Measurements from ENCODE around the gene RFX8.

RFX8 gene

GRCh38 chr2:101416609-101417008, 58.3 kb downstream of the RFX8 start:
- no peak for DNase-seq (ENCODE audit: low read depth, low spot score)
- no peak overlapping the region for H3K4me3 ChIP-seq (ENCODE audit: low read depth, low read length)
- ChIA-PET CTCF (interaction anchor here (1.1 to 8.7 kb wide), 8 partner anchors 8 to 449 kb away, joined by 4 to 123 read pairs (median 18); no protein-coding TSS in a partner anchor), POLR2A (no interaction called here)
- TF ChIP-seq CTCF (IDR thresholded peaks at IDR 0.05; ENCODE audit: insufficient read depth, low read length, missing control alignments): no peak

GRCh38 chr2:101415884-101416283, 59.0 kb downstream of the RFX8 start:
- H3K4me3 ChIP-seq (ENCODE audit: low read depth, low read length): no peak overlapping the region
- ChIA-PET POLR2A (no interaction called here), CTCF (interaction anchor here (1.7 to 8.7 kb wide), 3 partner anchors 76 to 414 kb away, joined by 5 to 123 read pairs (median 53); no protein-coding TSS in a partner anchor)
- no peak for DNase-seq (ENCODE audit: low read depth, low spot score)
- TF ChIP-seq CTCF (IDR thresholded peaks at IDR 0.05; ENCODE audit: insufficient read depth, low read length, missing control alignments): no peak

DNA sequence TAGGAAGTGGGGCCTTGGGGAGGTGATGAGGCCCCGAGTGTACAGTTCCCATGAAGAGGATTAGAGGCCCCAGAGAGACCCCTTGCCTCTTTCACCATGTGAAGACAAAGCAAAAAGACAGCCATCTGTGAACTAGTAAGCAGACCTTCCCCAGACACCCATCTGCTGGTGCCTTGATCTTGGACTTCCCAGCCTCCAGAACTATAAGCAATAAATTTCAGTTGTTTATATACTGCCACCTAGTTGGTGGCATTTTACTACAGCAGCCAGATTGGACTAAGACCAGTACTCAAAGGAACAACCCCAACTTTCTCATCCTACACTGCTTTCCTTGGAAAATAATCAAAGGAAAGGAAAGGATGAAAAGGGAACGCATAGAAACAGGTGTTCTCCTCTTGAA, 59.7 kb downstream of the RFX8 start:
- no peak for TF ChIP-seq CTCF (IDR thresholded peaks at IDR 0.05; ENCODE audit: insufficient read depth, low read length, missing control alignments)
- POLR2A ChIA-PET: no interaction called here
- no peak overlapping the region for H3K4me3 ChIP-seq (ENCODE audit: low read depth, low read length)
- CTCF ChIA-PET: interaction anchor here (7.6 to 8.7 kb wide), 2 partner anchors 76 to 415 kb away, joined by 53 to 123 read pairs; no protein-coding TSS in a partner anchor
- DNase-seq (ENCODE audit: low read depth, low spot score): no peak

GRCh38 chr2:101412092-101412694, 62.7 kb downstream of the RFX8 start:
- no peak for DNase-seq (ENCODE audit: low read depth, low spot score)
- ChIA-PET CTCF (interaction anchor here (0.7 to 8.7 kb wide), 4 partner anchors 17 to 418 kb away, joined by 3 to 123 read pairs (median 4); no protein-coding TSS in a partner anchor), POLR2A (no interaction called here)
- H3K4me3 ChIP-seq (ENCODE audit: low read depth, low read length): no peak overlapping the region
- TF ChIP-seq CTCF (IDR thresholded peaks at IDR 0.05; ENCODE audit: insufficient read depth, low read length, missing control alignments): no peak

- POLR2A ChIA-PET: no interaction called here
- H3K4me3 ChIP-seq (ENCODE audit: low read depth, low read length): no peak overlapping the region
- TF ChIP-seq CTCF (IDR thresholded peaks at IDR 0.05; ENCODE audit: insufficient read depth, low read length, missing control alignments): no peak
- no peak for DNase-seq (ENCODE audit: low read depth, low spot score)
- CTCF ChIA-PET: interaction anchor here (0.9 to 6.1 kb wide), 6 partner anchors 7 to 421 kb away, joined by 3 to 65 read pairs (median 3); no protein-coding TSS in a partner anchor
Measured at GRCh38 chr2:101410746-101411145, 64.2 kb downstream of the RFX8 start.

- TF ChIP-seq CTCF (IDR thresholded peaks at IDR 0.05; ENCODE audit: insufficient read depth, low read length, missing control alignments): no peak
- CTCF ChIA-PET: interaction anchor here (1.0 to 6.1 kb wide), 6 partner anchors 8 to 68 kb away, joined by 3 to 65 read pairs (median 3); no protein-coding TSS in a partner anchor
- POLR2A ChIA-PET: no interaction called here
- DNase-seq (ENCODE audit: low read depth, low spot score): no peak
- H3K4me3 ChIP-seq (ENCODE audit: low read depth, low read length): no peak overlapping the region
Measured at GRCh38 chr2:101410114-101410513, 64.8 kb downstream of the RFX8 start.
